SK-N-SH (cell line): ENCODE results near the gene CSNK2A2.

Experiments used
- CHD2 ChIP-seq: fragments of 150-350 bp; IDR thresholded peaks from 2 replicates; pipeline ENCODE4 v1.6.1; 2018; ENCODE audit warnings: low read length; ENCODE audit not compliant: partially characterized antibody
- GATA2 ChIP-seq: sonication (generic); formaldehyde crosslinking; IDR thresholded peaks from 2 replicates; pipeline ENCODE4 v1.5.0; 2020; ENCODE audit warnings: mild to moderate bottlenecking, missing genetic modification reagents
- JUND ChIP-seq: IDR thresholded peaks from 2 replicates; pipeline ENCODE4 v1.4.0; 2012
- NFIC ChIP-seq: IDR thresholded peaks from 2 replicates; pipeline ENCODE4 v1.4.0; 2012; ENCODE audit warnings: borderline replicate concordance
- RCOR1 ChIP-seq: fragments of 150-350 bp; IDR thresholded peaks from 2 replicates; pipeline ENCODE4 v1.6.1; 2017; ENCODE audit warnings: antibody characterized with exemption, low read length
- SIN3A ChIP-seq: IDR thresholded peaks from 2 replicates; pipeline ENCODE4 v1.6.1; 2012; ENCODE audit warnings: low read depth, mild to moderate bottlenecking, low read length, moderate library complexity, borderline replicate concordance
- TCF12 ChIP-seq: IDR thresholded peaks from 2 replicates; pipeline ENCODE4 v1.4.0; 2012
- TF ChIP-seq, protein P1 (sequence below): IDR thresholded peaks from 2 replicates; pipeline ENCODE4 v1.4.0; 2012; ENCODE audit warnings: low read depth, borderline replicate concordance
- TF ChIP-seq, protein P2 (sequence below): fragments of 200-600 bp; sonication (generic); IDR thresholded peaks from 2 replicates; pipeline ENCODE4 v1.6.1; 2017; ENCODE audit warnings: antibody characterized with exemption, mild to moderate bottlenecking, moderate library complexity
- TF ChIP-seq, protein P3 (sequence below): IDR thresholded peaks from 2 replicates; pipeline ENCODE4 v1.6.1; 2012; ENCODE audit warnings: mild to moderate bottlenecking, low read depth, low read length, moderate library complexity
- TF ChIP-seq, protein P4 (sequence below): IDR thresholded peaks from 2 replicates; pipeline ENCODE4 v1.4.0; 2012; ENCODE audit warnings: low read depth

DNA sequence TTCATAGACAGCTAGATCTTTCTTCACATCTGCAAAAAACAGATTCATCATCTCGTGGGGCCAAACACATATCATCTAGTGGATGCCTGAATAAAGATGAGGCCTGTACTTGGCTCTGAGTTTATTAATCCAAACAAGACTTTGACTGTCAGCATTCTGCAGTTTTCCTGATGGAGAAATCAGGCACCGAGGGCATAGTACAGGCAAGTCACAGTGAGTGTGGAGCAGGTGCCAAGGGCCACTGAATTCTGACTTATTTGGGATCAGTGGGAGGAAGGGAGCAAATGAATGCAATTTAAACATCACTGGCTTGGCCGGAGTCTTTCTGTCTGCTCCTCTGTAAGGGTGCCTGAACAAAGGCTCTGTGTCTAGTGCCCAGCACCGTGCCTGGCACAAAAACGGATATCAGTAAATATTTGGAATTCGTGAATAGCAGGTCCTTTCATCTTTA lies 69.7 kb downstream of the CSNK2A2 start:
- TF ChIP-seq, protein P1, sequence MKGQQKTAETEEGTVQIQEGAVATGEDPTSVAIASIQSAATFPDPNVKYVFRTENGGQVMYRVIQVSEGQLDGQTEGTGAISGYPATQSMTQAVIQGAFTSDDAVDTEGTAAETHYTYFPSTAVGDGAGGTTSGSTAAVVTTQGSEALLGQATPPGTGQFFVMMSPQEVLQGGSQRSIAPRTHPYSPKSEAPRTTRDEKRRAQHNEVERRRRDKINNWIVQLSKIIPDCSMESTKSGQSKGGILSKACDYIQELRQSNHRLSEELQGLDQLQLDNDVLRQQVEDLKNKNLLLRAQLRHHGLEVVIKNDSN, result no peak
- TF ChIP-seq, protein P2, sequence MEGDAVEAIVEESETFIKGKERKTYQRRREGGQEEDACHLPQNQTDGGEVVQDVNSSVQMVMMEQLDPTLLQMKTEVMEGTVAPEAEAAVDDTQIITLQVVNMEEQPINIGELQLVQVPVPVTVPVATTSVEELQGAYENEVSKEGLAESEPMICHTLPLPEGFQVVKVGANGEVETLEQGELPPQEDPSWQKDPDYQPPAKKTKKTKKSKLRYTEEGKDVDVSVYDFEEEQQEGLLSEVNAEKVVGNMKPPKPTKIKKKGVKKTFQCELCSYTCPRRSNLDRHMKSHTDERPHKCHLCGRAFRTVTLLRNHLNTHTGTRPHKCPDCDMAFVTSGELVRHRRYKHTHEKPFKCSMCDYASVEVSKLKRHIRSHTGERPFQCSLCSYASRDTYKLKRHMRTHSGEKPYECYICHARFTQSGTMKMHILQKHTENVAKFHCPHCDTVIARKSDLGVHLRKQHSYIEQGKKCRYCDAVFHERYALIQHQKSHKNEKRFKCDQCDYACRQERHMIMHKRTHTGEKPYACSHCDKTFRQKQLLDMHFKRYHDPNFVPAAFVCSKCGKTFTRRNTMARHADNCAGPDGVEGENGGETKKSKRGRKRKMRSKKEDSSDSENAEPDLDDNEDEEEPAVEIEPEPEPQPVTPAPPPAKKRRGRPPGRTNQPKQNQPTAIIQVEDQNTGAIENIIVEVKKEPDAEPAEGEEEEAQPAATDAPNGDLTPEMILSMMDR, result no peak
- TF ChIP-seq SIN3A (no peak), NFIC (no peak), JUND (no peak), RCOR1 (no peak), TCF12 (no peak), GATA2 (CRISPR knock-in tag) (no peak), CHD2 (no peak)
- TF ChIP-seq, protein P3, sequence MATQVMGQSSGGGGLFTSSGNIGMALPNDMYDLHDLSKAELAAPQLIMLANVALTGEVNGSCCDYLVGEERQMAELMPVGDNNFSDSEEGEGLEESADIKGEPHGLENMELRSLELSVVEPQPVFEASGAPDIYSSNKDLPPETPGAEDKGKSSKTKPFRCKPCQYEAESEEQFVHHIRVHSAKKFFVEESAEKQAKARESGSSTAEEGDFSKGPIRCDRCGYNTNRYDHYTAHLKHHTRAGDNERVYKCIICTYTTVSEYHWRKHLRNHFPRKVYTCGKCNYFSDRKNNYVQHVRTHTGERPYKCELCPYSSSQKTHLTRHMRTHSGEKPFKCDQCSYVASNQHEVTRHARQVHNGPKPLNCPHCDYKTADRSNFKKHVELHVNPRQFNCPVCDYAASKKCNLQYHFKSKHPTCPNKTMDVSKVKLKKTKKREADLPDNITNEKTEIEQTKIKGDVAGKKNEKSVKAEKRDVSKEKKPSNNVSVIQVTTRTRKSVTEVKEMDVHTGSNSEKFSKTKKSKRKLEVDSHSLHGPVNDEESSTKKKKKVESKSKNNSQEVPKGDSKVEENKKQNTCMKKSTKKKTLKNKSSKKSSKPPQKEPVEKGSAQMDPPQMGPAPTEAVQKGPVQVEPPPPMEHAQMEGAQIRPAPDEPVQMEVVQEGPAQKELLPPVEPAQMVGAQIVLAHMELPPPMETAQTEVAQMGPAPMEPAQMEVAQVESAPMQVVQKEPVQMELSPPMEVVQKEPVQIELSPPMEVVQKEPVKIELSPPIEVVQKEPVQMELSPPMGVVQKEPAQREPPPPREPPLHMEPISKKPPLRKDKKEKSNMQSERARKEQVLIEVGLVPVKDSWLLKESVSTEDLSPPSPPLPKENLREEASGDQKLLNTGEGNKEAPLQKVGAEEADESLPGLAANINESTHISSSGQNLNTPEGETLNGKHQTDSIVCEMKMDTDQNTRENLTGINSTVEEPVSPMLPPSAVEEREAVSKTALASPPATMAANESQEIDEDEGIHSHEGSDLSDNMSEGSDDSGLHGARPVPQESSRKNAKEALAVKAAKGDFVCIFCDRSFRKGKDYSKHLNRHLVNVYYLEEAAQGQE, result no peak
- TF ChIP-seq, protein P4, sequence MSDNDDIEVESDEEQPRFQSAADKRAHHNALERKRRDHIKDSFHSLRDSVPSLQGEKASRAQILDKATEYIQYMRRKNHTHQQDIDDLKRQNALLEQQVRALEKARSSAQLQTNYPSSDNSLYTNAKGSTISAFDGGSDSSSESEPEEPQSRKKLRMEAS, result no peak
